ENCODE measurements around the gene PLA2G3.
"Not testable (repeated sequence)": the region's sequence is repeated elsewhere in the genome, so short reads cannot be mapped to it uniquely, and the experiment has no call there.

Gene PLA2G3

GRCh38 chr22:31119026-31119717, 21.1 kb downstream of the PLA2G3 start:
- Histone ChIP-seq H3K9me3 (ENCODE audit: severe bottlenecking) (no peaks in the 10 kb centered on the region), H3K27ac (peak overlapping the region; percentile 72), H3K4me3 (ENCODE audit: low read depth, low read length) (no peak overlapping the region), H3K36me3 (no peaks in the 10 kb centered on the region), H3K27me3 (ENCODE audit: insufficient read depth, low read depth, severe bottlenecking) (no peaks in the 10 kb centered on the region)
- DNase-seq = peak; percentile 52
- no peak for TF ChIP-seq CTCF (IDR thresholded peaks at IDR 0.05; ENCODE audit: low read depth, low read length)

DNA sequence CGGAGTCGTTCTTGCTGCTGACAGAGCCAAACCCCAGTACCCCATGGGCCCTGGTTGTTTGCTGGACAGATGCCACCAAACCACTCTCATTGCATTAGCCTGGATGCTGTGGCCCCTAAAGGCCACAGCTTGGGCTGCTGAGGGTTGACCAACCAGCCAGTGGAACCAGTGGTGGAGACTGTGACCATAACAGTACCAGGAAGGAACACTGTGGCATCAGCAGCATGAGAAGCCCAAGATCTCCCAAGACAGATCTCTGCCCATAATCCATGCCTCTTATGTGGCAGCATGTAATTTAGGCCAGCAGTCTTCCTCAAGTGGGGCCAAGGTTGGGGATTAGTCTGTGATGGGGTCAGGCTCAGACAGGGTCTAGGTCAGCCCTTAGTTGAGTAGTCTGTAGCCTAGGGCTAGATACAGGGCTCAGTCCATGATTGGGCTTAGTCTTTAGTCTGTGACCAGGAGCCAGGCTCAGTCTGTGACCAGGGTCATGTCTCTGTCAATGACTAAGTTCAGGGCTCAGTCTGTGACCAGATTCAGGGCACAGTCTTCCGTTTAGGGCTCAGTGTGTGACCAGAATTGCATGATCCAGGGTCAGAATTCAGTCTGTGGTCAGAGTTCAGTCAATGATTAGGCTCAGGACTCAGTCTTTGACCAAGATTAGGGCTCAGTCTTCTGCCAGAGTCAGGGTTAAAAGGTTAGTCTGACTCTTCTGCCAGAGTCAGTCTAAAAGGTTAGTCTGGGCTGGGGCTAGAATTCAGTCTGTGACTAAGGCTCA, 22.1 kb downstream of the PLA2G3 start:
- no peak for DNase-seq
- Histone ChIP-seq H3K36me3 (no peaks in the 10 kb centered on the region), H3K9me3 (ENCODE audit: severe bottlenecking) (no peaks in the 10 kb centered on the region), H3K27me3 (ENCODE audit: insufficient read depth, low read depth, severe bottlenecking) (no peaks in the 10 kb centered on the region), H3K27ac (peak overlapping the region; percentile 72), H3K4me3 (ENCODE audit: low read depth, low read length) (no peak overlapping the region)
- TF ChIP-seq CTCF (IDR thresholded peaks at IDR 0.05; ENCODE audit: low read depth, low read length) = no peak

DNA sequence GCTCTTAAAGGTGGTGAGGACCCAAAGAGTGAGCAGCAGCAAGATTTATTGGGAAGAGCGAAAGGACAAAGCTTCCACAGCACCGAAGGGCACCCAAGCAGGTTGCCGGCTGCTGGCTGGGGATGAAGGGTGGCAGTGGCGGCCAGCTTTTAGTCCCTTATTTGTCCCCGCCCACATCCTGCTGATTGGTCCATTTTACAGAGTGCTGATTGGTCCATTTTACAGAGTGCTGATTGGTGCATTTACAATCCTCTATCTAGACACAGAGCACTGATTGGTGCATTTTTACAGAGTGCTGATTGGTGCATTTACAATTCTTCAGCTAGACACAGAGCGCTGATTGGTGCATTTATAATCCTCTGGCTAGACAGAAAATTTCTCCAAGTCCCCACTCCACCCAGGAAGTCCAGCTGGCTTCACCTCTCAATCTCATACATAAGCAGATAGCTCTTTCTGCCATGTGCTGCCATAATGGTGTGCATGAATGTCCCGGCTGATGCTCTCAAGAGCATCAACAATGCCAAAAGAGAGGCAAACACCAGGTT, 27.7 kb downstream of the PLA2G3 start:
- not testable (repeated sequence) for DNase-seq; H3K36me3 ChIP-seq; H3K27ac ChIP-seq; H3K27me3 ChIP-seq (ENCODE audit: insufficient read depth, low read depth, severe bottlenecking); H3K4me3 ChIP-seq (ENCODE audit: low read depth, low read length); H3K9me3 ChIP-seq (ENCODE audit: severe bottlenecking)

- TF ChIP-seq CTCF (IDR thresholded peaks at IDR 0.05; ENCODE audit: low read depth, low read length) = no peak
- no peak for DNase-seq
- H3K4me3 ChIP-seq (ENCODE audit: low read depth, low read length) = peak overlapping the region; percentile 30
Measured at GRCh38 chr22:31107894-31108218, 32.5 kb downstream of the PLA2G3 start.

DNA sequence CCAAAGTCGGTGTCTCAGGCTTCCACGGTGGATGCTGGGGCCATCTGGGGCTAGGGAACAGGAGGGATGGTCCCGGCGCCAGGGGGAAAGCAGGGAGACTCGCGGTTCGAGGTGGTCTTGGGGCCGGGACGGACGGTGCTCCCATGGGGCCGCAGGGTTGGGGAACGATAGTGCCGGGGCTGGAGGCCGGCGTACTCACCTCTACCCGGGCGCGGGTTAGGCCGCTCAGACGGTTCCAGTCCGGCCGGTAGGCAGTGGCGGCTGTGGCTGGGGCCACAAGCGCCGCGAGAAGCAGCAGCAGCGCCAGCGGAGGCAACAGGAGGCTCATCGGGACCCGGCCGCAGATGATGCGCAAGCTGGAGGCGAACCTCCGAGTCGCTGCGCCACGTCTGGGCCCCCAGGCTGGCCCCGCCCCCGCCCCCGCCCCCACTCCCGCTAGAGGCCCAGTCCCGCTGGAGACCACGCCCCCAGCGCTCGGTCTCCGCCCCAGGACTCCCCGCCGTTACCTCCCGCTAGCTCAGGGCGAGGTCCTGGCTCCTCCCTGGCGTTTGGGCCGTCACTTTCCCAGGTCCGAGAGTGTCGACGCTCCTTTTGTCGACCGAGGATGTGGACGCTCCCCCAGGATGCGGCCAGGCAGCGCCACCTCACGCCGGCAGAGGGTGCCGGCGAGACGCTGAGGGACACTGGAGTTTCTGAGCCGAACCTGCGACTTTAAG, 33.0 kb downstream of the PLA2G3 start, which contains the start of gene SELENOM:
Gene SELENOM, minus strand, starts transcription at position 391 of the 716 bp plus-strand sequence. Its CDS starts 63 bp downstream, at position 328.
- TF ChIP-seq CTCF (IDR thresholded peaks at IDR 0.05; ENCODE audit: low read depth, low read length) = peak; percentile 72
- no peak within 1 kb of the TSS; the same call in 1 of the 2 replicates for H3K27ac ChIP-seq
- no peaks in the 10 kb centered on the region for H3K9me3 ChIP-seq (ENCODE audit: severe bottlenecking)
- H3K4me3 ChIP-seq (ENCODE audit: low read depth, low read length) = peak within 1 kb of the TSS; percentile 30
- peak; percentile 84 for DNase-seq
- no peaks in the 10 kb centered on the region for H3K27me3 ChIP-seq (ENCODE audit: insufficient read depth, low read depth, severe bottlenecking)
- peaks cover under 1% of the 10 kb centered on the region for H3K36me3 ChIP-seq

More at GRCh38 chr22:31107894-31108218, 32.5 kb downstream of the PLA2G3 start:
- Histone ChIP-seq H3K27me3 (ENCODE audit: insufficient read depth, low read depth, severe bottlenecking) (no peaks in the 10 kb centered on the region), H3K36me3 (no peaks in the 10 kb centered on the region; the same call in 1 of the 2 replicates), H3K9me3 (ENCODE audit: severe bottlenecking) (no peaks in the 10 kb centered on the region), H3K27ac (no peak overlapping the region)
